ENCODE measurements around the gene IMPDH1.

- no peak for TF ChIP-seq CTCF (IDR thresholded peaks at IDR 0.05 in 2 of 3, conservative IDR thresholded peaks at IDR 0.05 in 1 of 3; ENCODE audit: insufficient read depth in 2 of 3, low read depth in 1 of 3, low read length in 3 of 3)
- TF ChIP-seq POLR2AphosphoS5 (IDR thresholded peaks at IDR 0.05; ENCODE audit: control insufficient read depth, insufficient read depth, low read depth, low read length): no peak
- TF ChIP-seq SREBF1 (IDR thresholded peaks at IDR 0.05; ENCODE audit: borderline replicate concordance, low read depth, low read length): no peak
- TF ChIP-seq SP1 (CRISPR knock-in tag; IDR thresholded peaks at IDR 0.05): no peak
These were observed 47.1 kb downstream of the IMPDH1 start for GRCh38 chr7:128362670-128363069.
